ENCODE measurements around the gene DNM3.

DNM3 gene

DNA sequence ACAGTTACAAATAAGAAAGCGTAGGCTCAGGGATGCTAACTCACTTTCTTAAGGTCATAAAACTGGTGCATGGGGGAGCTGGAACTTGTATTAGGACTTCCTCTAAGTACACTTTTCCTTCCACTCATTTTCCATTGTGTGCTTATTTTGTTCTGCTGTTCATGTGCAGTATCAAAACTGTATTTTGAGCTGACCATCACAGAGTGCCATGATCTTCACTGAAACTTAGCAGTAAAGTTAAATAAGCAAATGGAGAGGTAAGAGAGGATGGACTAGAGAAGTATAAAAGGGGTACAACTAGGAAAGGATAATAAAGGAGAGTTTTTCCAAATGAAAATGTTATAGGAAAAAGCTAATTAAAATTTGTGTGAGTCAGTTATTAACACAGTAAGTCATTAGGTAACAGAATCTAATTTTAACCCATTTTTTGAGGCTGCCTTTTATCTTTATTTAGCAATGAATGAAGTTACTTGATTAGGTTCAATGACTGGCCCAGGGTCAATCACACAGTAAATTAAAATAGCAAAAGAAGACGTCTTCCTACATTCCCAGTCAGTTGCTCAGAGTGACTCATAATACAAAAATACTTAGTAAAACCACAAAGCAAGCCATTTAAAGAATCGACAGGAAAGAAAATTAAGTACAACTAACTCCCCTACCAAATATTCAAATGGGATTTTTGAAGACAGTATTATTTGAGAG, 413.4 kb downstream of the DNM3 start:
- DNase-seq, result no peak

DNA sequence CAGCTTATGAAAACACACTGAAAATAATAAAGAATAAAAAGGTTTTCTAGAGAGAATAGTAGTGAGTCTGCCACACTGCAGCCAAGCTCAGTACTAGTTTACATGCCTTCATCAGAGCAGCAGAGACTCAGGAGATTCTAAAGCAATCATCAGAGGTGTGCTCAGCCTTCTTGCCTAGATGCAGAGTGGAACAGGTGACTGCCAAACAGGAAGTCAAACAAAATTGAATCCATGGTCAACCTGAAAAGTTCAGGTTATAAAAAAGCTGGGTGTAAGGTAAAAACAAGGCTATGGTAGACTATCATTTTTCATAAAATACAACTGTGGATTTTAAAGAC, 413.9 kb downstream of the DNM3 start:
- DNase-seq, result no peak

DNA sequence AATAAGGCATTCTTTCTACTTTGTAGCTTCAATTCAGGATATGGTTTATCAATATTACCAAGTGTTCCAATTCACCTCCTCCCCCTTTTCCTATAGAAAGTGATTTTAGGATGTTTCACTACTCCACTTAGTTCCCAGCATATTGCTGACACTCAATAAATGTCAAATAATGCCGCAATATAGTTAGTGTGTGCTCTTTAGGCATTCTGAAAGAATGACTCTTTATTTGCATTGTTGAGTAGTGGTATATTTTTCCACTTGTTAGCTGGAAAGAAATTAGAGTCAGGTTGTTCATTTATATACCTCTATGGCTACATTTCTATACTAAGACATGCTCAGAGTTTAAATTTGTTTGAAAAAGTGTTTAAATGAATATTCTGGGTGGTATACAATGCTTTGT, 424.6 kb downstream of the DNM3 start:
- DNase-seq, result no peak

DNA sequence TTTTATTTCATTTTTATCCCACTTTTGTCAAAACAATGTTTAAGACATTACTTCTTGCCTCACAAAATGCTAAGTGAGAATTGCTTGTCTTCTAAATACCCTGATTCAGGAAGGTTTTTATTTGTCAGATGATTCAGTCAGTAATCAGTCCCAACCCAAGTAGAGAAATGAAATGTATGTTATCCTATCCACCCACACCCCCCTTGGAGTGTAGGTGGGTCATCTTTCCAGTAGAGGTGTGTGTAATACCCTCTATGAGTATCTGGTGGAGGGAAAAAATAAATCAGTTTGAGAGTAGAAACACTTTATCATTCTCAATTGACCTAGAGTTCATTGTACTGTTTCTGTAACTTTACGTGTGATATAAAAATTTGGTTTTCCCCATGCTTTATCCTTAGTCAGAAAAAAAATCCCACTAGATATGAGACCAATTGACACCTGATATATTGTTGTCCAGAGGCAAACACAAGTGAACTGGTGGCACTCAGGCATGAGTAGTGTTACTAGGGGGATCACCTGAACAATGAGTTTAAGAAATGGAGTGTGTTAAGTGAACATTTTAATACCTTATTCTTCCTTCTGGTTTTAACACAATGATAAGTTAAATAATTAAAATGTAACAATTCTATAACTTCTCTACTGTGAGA, 425.4 kb downstream of the DNM3 start:
- no peak for DNase-seq

DNA sequence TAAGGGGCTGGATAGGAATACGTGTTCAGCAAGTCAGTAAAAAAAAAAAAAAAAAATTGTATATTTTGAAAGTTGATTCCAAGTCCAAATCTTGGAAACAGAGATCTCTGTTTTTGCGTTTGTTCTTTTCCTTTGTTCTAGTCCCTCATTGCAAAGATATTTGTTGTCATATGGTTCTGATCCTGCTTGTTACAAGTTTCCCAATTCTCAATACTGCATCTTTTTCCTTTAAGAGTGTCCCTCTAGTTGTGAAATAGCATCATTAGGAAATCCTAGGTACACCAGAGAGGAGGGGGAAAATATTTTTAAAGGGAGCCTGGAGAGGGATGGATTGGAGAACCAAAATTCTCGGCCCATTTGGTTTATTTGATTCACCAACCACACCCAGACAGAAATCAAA, 426.9 kb downstream of the DNM3 start:
- no peak for DNase-seq

DNA sequence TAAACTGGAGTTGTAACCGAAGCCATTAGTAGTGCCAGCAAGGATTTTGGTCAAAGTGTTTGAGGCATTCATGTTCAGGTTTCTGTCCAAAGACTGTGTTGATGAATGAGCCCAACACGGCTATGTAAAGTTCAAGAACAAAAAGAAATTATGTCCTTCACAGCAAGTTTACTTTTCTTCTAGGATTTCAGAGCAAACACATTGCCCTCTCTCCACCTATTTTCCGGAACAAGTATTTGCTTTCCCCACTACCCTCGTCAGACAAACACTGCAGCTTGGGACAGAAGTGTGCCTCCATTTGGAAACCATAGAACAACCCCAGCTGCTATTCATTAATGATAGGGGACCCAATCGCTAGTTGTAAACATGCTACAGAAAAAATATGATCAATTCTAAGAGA, 427.8 kb downstream of the DNM3 start:
- DNase-seq, result no peak

DNA sequence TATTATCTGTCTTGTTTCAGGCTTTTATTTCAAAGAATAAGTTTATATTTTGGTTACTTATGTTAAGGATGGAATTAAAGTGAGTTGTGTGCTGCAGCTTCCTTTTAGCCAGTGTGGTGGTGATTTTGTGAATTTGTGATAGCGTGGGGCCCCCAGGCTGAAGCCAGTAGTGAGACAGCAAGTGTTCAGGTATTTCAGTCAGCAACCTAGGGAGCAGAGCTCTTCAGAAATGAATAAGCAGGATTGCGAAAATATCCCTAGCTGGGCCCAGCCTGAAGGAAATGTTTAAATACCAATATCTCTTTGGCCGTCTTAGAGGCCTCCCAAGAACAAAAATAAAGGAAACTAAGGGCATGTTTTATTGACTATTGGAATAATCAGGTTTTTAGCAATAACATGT, 428.3 kb downstream of the DNM3 start:
- DNase-seq, result no peak

DNA sequence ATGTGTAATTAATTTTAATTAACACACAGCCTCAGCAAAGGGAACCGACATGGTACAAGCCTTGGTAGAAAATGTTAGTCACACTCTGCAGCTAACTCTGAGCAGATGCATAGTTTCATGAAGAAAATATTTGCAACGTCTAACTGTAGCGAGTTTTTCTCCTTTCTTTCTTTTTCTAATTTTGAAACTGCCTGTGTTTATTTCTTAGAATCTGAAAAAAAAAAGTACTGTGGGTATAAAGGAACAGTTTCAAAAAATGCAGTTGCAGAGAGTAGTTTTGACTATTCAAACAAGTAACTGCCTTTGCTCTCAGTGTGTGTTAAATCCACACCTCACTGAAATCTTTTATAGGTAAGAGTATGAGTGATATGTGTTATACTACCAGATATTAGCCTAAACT, 429.3 kb downstream of the DNM3 start:
- DNase-seq, result no peak

DNA sequence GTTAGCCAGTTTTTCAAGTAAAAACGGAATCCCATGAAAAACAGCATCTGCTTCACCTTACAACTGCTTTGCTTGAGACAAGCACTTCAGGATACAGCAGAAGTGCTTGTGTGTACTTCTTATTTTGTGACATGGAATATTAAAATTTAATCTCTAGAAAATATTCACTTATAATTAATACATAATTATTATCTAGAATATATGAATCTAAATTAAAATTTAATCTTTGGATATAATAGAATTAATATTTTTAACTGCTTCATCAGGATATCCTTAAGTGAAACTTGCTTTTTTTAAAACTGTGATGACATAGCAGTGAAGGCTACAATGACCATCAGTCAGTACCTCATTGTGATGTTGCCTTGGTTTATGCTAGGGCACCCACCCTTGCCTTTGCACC, 430.8 kb downstream of the DNM3 start:
- no peak for DNase-seq

DNA sequence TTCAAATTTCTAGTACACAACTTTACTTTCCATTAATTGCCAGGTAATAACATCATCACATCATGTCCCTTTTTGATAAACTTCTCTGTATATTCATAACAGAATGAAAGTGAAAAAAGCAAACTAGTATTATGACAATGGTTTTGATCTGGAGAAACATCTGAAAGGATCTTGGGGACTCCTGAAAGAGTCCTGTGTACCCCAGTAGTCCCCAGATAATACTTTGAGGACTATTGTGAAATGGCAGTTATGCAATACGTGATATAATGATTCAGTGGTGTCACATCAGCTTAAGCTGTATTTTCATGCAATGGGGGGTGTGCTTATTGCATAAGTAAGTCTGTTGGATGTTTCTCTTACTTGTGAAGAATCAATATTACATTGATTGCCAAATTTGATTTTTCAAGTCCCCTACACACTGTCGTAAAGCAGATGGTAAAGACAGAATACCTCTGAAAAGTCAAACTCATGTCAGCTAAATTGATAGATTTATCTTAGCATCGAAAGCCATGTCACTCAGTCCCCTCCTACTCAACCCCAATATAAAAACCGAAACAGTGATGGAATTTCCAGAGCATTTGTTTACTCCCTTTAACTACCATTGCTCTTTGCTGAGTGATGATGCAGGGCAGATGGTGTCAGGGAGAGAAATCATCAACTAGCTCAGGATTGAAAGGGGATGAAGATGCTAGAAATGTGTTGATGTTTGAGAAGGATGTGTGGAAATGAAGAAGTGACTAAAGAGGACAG, 432.5 kb downstream of the DNM3 start:
- no peak for DNase-seq

DNA sequence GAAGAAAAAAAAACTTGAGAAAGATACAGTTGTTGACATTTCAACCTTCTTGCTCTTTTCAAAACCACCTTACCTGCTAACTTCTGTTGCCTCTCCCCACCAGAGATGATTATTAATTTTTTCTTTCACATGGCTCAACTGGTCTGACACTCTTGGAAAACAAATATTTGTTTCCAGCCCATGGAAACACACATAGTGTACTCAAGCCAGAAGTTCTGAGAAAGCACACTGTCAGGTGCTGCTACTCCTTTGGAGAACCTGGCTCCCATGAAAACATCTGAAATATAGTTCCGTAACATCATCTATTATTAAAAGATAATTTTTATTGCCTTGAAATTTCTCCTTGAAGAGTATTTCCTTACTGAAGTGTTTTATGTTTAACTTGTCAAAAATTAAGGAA, 434.2 kb downstream of the DNM3 start:
- no peak for DNase-seq

DNA sequence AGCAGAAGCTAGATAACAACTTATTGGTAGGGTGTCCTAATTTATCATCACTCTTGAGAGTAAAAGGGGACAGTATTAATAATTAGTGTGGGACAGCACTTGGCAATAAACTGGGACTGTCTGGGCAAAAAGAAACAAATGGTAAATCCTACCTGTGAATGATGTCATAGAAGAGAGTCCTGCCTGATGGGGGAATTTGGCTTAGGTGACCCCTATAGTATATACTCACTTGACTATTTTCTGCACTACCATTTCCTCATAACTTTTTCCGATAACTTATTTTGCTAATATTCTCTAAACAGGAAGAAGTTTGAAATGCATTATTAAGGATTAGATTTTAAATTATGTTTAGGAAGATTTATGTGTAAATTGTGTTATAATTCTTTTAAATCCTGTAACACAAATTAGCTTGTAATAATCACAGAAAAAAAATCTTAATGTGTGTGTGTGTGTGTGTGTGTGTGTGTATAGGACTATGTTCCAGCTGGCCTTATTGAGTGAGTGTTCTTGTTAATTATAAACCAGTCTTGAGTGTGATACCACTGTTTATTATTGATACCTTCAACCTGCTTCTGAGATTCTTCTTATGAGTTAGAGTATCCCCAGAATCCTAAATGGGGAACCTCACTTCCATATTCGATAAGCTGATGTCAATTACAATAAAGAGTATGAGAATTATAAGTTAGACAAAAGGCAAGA, 435.0 kb downstream of the DNM3 start:
- no peak for DNase-seq

DNA sequence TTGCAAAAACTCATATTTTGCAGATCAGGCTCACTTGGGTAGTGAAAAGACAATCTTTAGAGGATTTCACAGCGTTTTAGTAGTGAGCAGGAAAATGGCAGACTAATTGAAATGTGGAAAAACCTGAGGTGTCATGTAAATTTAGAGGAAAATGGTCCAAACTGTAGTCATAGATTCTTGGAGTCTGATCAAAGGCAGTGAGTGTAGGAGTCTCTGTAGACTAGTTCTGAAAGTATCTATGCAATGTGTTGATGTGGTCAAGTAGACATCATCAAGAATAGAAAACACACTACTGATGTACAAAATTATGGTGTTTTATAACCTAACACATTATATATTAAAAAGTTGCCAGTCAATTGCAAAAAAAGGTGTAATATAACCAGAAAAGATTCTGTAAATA, 436.0 kb downstream of the DNM3 start:
- no peak for DNase-seq

DNA sequence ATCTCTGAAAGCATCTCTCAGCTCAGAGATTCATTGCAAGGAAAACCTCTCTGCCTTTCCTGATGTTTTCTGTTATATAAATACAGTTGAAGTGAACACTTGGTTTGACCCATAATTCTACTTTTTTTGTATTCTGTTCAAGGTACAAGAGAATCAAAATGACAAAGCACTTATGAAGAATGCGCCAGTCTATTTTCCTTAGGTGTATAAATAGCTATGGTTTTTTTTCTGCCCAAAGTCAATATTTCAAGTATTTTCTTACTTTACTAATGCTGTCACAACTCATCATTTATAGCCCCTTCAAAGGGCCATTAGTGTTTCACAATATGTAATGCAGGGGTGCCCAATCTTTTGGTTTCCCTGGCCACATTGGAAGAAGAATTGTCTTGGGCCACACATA, 436.7 kb downstream of the DNM3 start:
- no peak for DNase-seq

DNA sequence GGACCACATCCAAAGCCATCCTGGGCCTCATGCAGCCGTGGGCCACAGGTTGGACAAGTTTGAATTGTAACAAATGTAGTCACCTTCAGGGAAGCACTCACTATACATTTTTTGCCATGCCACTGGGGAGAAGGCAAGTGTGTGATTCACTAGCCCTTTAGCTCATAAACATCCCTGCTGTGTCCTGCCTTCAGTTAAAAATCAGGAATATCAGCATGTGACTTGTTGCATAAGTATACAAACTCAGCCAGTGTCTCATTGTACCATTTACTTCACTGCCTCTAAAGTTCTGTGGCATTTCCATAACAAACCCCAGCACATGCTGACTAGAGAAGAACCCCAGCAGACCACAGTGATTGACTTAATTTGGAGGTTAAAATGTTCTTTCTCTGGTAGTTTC, 437.2 kb downstream of the DNM3 start:
- no peak for DNase-seq

DNA sequence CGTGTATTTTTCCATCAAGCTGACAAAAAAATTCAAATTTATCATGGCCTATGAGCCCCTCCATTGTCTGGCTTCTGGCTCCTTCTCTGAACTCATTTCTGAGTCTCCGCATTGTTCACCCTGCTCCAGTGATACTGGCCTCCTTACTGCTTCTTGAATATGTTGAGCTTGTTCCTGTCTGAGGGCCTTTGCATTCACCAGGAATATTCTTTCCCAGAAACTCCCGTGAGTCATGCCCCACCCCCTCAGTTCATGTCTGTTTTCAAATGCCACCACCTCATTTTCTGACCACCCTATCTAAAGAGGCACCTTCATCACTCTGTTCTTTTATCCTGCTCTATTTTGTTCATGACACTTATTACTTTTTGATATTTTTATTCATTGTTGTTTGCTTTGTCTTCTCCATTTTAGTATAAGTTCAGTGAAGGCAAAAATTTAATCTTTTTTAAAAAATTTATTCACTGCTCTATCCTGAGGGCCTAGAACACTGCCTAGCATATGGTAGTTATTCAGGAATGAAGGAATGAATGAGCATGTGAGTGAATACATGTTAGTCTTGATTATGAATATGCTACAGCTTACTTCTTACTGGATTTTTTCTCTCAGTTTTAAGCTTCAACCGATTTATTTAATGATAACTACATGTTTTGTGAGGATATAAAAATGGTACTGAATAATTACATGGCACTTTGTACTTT, 438.8 kb downstream of the DNM3 start:
- no peak for DNase-seq

DNA sequence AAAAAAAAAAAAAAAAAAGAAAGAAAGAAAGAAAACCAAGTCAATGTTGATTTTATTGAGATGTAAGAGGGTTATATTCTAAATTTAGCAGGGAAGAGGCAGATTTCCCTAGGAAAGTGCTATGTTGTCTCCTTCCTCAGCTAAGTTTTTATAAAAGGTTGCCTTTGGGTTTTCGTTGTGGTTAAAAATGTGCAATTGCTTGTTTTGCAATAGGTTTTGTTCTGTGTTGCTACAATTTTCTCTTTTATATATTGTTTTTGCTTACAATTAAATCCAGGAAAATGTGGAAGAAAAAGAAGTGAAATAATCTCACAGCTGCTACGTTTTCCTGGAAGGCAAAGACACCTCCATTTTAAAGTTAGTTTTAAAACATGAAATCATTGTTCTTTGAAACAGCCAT, 442.5 kb downstream of the DNM3 start:
- DNase-seq, result no peak

DNA sequence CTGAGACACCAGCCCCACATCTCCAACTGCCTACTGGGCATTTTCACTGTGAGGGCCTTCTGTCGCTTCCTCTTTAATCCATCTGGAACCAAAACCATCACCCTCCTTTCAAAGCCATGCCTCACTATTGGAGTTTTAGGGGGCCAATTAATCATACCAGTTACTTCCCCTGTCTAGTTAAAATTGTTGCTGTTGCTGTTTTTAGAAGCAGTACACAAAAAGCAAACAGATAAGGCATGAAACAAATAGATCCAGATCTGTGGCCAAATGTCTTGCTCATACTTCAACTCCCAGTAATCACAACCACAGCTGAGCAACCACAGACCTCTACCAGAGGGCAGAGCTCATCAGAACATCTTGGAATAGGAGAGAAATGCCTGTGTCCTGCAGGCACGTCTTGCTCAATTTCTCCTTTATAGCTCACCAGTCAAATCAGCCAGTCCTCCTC, 445.4 kb downstream of the DNM3 start:
- DNase-seq, result no peak

DNA sequence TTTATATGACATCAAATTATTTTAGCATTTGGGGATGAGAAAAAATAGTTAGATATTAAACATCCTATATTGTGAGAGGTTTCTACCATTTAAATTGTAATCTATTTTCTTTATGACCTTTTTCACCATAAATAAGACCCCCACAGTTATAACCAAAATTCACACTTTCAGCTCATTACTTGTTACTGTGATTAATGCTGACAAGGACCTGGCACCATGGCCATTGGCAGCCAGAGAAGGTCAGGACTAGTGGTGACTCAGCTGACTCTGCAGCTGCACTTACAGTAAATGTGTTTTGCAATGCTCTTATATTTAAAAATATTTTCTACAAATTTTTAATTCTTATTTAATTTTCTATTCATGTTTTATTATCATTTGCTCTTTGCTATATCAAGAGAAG, 445.9 kb downstream of the DNM3 start:
- DNase-seq, result no peak

DNA sequence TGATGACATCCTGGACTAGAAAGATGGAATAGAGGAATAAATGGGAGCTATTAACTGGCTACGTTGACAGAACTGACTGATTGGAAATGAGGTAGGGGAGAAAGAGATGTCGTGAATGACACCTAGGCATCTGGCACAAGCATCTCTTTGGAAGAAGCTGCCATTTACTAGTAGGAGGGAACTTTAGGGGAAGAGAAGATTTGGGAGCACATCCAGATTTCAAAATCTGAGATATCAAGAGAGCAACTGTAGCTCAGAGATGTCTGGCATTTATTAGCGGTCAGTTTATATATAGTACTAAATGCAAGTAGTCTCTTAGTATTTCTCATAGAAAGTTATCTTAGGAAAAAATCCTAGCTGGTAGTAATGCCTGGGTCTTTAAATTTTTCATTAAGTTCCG, 447.3 kb downstream of the DNM3 start:
- DNase-seq, result no peak

DNA sequence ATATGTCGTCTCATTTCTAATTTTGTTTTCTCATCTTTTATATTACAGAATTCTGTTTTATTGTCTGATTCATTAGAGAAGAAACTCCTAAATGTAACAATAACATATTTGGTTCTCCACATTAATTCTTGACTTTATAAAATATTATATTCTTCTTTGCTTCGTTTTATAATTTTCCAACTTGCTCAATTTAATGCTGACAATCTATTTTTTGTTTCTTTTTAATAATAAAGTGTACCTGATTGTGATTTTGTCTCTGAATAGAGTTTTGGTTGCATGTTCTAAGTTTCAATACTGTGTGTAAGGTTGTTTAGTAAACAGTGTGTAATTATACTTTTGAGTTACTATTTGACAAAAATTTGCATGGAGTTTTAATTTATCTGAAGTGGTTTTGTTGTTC, 448.1 kb downstream of the DNM3 start:
- DNase-seq, result no peak

DNA sequence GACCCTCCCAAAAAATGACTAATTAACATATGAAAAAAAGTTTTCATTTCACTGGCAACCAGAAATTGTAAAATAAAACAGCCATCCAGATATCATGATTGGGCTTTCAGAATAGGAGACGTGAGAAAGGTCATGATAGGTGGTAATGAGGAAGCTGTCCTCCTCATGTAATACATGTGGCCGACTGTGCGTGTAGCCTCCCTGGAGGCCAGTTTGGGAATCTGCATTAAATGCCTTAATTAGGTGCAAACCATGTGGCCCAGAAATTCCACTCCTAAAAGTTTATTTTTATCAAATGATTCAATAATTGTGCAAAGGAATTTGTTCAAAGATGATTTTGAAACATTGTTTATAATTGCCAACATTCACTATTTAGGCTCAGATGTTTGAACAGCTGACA, 451.5 kb downstream of the DNM3 start:
- no peak for DNase-seq

DNA sequence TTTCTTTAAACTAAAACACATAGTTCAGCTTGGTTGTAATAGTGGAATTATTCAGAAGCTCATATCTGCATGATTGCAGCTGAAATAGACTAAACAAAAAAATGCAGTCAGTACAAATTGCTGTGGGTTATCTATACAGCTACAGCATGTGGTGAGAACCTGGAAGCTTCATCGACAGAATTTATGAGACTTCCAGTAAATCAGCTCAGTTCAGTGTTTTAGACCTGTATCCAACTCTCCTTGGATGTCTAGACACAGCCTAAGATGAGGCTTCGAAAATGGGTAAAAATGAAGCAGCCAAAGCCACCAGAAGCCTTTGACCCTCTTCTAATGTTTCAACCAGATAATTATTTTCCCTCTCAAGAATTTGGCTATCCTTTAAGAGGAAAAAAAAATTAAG, 452.1 kb downstream of the DNM3 start:
- no peak for DNase-seq
